Forelimb muscle (tissue), 1 donor: Measurements from ENCODE around the gene RGMB. TPM values are rescaled to one million over a fixed set of nuclear protein-coding genes. Genes with fewer than 3 reads are reported as not detected.
"Not testable (repeated sequence)": the region's sequence is repeated elsewhere in the genome, so short reads cannot be mapped to it uniquely, and the experiment has no call there.

Experiments used
- DNase-seq: peaks from one replicate; pipeline ENCODE4 v3.0.0-alpha.2; 2013; ENCODE audit warnings: low read depth
- polyA plus RNA-seq: library from polyadenylated mRNA; unstranded; fragments of 120-200 nt; gene quantifications from one replicate; pipeline ENCODE4 v1.2.1, GENCODE V29; 2013; ENCODE audit not compliant: insufficient read length

The RGMB gene
- 46.0 TPM for polyA plus RNA-seq

DNA sequence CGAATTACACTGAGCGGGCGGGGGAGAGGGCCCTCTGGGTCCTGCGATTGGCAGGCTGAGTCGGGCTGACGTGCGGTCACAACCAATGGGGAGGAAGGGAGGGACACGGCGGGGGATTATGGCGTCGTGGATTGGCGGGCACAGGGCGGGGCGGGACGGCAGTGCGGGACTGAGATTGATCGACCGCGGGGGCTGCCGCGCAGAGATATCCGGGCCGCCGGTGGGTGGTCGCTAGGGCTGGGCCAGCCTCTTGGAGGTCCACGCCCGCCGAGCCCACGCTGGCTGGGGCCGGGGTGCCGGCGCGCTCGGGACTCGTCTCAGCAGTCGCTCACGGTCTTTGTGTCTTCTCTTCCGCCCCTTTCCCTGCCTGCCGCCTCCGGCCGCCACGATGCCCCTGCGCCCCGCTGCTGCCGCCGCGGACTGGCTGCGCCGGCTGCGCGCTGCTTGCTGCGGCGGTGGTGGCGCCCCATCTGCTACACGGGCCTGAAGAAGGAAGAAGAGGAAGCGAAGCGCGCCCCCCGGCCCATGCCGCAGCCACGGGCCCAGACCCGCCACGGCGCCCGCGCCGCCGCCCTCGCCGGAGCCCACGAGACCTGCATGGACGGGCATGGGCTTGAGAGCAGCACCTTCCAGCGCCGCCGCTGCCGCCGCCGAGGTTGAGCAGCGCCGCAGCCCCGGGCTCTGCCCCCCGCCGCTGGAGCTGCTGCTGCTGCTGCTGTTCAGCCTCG is at the start of gene RGMB:
Gene RGMB, plus strand, starts transcription at position 200 of the 728 bp plus-strand sequence. Its CDS starts 408 bp downstream, at position 608.
- DNase-seq, result peak; percentile 93

GRCh38 chr5:98726258-98726657 is 47.2 kb upstream of the RGMB start:
- DNase-seq, result no peak

DNA sequence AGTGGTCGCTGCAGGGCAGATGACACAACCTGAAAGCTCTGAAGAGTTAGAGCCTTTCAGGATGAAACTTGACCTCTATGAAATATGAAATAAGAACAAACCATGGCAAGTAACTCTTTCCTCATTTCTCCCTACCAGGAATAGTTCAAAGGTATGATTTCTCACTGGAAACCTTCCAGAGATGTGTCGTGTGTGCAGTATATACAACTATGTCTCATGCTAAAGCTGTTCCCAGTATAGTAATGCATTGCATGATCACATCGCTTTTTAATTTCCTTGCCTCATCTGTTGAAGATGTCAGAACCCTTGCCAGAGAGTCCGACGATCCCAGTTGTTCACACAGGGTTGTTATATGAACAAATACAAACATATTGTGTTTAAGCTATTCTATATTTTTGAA is 45.8 kb upstream of the RGMB start:
- DNase-seq, result no peak

- no peak for DNase-seq
These were observed 38.8 kb upstream of the RGMB start for GRCh38 chr5:98734646-98735045.

DNA sequence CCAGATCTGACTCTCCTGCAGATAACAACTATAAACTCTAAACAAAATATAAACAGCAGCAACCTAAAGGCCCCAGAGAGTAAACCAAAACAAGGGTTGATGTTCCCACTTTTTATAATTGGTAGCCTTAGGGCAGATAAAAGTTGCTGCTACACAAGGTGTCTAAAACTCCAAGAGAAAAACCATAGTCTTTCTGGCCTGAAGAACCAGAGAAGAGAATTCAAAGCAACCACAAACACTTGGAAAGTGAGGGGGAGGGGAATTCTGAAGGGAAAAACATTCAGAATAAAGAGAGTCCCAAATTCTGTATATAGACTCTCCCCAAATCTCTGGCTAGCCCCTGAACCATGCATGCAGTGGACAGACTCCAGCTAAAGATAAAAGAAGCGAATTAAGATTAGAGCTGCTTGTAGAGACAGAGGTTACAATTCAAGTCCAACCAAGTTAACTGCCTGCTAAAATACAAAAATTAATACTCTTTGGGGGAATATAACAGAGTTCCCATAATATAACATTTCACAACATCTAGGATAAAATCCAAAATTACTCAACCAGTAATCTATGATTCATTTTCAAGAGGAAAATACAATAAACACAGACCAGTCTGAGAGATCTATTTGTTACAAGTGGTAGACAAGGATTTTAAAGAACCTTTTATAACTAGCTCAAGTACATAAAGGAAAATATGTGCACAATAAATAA is 37.5 kb upstream of the RGMB start:
- no peak for DNase-seq

GRCh38 chr5:98736753-98737152 is 36.7 kb upstream of the RGMB start:
- no peak for DNase-seq

GRCh38 chr5:98737441-98737840 is 36.0 kb upstream of the RGMB start:
- not testable (repeated sequence) for DNase-seq

DNA sequence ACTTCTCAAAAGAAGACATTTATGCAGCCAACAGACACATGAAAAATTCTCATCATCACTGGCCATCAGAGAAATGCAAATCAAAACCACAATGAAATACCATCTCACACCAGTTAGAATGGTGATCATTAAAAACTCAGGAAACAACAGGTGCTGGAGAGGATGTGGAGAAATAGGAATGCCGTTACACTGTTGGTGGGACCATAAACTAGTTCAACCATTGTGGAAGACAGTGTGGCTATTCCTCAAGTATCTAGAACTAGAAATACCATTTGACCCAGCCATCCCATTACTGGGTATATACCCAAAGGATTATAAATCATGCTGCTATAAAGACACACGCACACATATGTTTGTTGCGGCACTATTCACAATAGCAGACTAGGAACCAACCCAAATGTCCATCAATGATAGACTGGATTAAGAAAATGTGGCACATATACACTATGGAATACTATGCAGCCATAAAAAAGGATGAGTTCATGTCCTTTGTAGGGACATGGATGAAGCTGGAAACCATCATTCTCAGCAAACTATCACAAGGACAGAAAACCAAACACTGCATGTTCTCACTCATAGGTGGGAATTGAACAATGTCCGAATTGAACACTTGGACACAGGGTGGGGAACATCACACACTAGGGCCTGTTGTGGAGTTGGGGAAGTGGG is 34.8 kb upstream of the RGMB start:
- DNase-seq, result not testable (repeated sequence)

DNA sequence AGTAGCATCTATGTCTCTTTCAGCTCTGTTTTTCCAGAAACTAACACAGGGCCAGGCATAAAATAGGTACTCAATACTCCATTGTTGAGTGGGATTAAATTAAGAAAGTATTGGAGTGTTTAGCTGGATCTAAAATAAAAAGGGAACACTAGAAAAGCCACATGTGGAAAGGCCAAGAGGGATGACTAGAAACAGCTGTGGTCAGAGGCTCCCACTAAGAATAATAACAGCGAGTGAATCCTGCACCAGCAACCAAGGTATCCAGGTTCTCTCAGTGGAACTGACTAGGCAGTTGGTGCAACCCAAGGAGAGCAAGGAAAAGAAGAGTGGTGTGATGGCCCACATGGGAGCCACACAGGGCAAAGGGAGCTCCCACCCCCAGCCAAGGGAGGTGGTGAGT is 31.5 kb upstream of the RGMB start:
- DNase-seq, result no peak

GRCh38 chr5:98742396-98743073 is 30.9 kb upstream of the RGMB start:
- DNase-seq, result no peak

- not testable (repeated sequence) for DNase-seq
These were observed 25.2 kb upstream of the RGMB start for GRCh38 chr5:98748259-98748658.

GRCh38 chr5:98749046-98749445 is 24.4 kb upstream of the RGMB start:
- DNase-seq, result no peak

DNA sequence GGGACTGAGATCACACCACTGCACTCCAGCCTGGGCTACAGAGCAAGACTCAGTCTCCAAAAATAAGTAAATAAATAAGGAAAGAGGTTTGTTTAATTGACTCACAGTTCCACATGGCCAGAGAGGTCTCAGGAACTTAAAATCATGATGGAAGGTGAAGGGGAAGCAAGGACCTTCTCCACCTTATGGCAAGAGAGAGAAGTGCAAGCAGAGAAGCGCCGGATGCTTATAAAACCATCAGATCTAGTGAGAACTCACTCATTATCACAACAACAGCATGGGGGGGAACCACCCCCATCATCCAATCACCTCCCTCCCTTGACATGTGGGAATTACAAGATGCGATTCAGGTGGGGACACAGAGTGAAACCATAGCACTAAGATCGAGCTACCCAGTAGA is 22.8 kb upstream of the RGMB start:
- no peak for DNase-seq

- DNase-seq, result not testable (repeated sequence)
These were observed 21.1 kb upstream of the RGMB start for GRCh38 chr5:98752331-98752730.

DNA sequence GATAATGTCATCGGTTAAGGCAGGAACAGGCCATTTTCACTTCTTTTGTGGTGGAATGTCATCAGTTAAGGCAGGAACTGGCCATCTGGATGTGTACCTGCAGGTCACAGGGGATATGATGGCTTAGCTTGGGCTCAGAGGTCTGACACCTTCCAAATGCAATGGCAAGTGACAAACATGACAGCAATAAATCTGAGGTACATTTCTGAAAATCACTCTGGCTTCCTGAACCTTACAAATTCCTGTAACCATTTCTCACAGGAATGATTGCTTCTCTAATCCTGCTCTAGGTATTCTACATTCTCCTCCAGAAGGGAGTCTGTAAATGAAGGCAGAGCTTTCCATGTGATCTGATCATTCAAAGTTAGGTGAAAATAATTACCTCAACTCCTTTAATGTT is 20.7 kb upstream of the RGMB start:
- DNase-seq, result not testable (repeated sequence)

- DNase-seq, result no peak
These were observed 20.0 kb upstream of the RGMB start for GRCh38 chr5:98753507-98753906.

- DNase-seq, result no peak
These were observed 18.1 kb upstream of the RGMB start for GRCh38 chr5:98755406-98755805.

- DNase-seq, result no peak
These were observed 15.5 kb upstream of the RGMB start for GRCh38 chr5:98757978-98758377.

- no peak for DNase-seq
These were observed 10.3 kb upstream of the RGMB start for GRCh38 chr5:98763001-98763630.

DNA sequence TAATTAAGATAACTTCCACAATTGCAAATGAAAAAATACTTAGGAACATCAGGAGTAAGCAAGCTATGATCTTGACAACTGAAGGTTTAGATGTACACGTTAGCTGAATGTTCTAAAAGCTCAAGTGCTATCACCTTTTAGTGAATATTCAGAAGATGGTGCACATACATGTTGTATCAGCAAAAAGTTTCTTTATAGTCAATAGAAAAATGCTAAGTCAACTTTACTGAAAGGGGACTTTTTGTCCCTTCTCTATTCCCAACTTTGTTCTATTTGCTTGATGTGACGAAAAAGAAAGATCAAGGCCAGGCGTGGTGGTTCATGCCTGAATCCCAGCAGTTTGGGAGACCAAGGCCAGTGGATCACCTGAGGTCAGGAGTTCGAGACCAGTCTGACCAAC is 7.6 kb upstream of the RGMB start:
- DNase-seq, result no peak

GRCh38 chr5:98767581-98767980 is 5.9 kb upstream of the RGMB start:
- no peak for DNase-seq
